Ovary (tissue), 9 donors: Measurements from ENCODE around the gene NEIL3. TPM values are rescaled to one million over a fixed set of nuclear protein-coding genes. Genes with fewer than 3 reads are reported as not detected.

Experiments
- DNase-seq, 5 donors: peaks; one replicate each; pipeline ENCODE4 v3.0.0-alpha.2; 2019 to 2020
- H3K27ac ChIP-seq, 2 donors: fragments of 200-600 bp; one replicate each; pipeline versions ENCODE4 v1.5.1 to v1.8.0; 2019 to 2022
- H3K27me3 ChIP-seq: fragments of 200-600 bp; one replicate; pipeline ENCODE4 v1.8.0; 2022
- H3K36me3 ChIP-seq: fragments of 200-600 bp; sonication (generic); one replicate; pipeline ENCODE4 v1.5.1; 2019
- H3K4me1 ChIP-seq: one replicate; pipeline ENCODE4 v1.8.1; 2013; ENCODE audit warnings: mild to moderate bottlenecking, moderate library complexity; ENCODE audit not compliant: insufficient read depth
- H3K4me3 ChIP-seq: fragments of 200-600 bp; sonication (generic); one replicate; pipeline ENCODE4 v1.5.1; 2017
- H3K9me3 ChIP-seq, 2 donors: fragments of 200-600 bp in 1 of 2; sonication (generic) in 1 of 2; one replicate each; pipeline versions ENCODE4 v1.5.1 to v1.8.1; 2013 to 2019; ENCODE audit warnings: mild to moderate bottlenecking in 1 of 2, moderate library complexity in 1 of 2
- EP300 ChIP-seq: sonication (generic); formaldehyde crosslinking; IDR thresholded peaks from one replicate; pipeline ENCODE4 v1.6.1; 2017; ENCODE audit warnings: antibody characterized with exemption
- POLR2A ChIP-seq: fragments of 450-650 bp; IDR thresholded peaks from one replicate; pipeline ENCODE4 v1.6.1; 2017; ENCODE audit warnings: antibody characterized with exemption, mild to moderate bottlenecking, moderate library complexity
- WGBS, 3 donors: extraction: QIAGEN DNeasy Blood & Tissue Kit in 1 of 3; methylation state at CpG; one replicate each; pipeline versions ENCODE4 v1.1.5 to v1.1.7; 2013 to 2017; 5-methylcytosine and 5-hydroxymethylcytosine counted together
- intact Hi-C, 4 donors: fragments of 100-400 bp; cut with DNase I; formaldehyde crosslinking; loops; one replicate each; pipeline versions ENCODE4 v1.11.0 to v1.15.1; 2022 to 2023
- polyA plus RNA-seq, 2 donors: library from polyadenylated mRNA; stranded (reverse); fragments of 200-250 nt in 1 of 2; fragments of 350-450 nt in 1 of 2; fragmentation: Illumina TruSeq in 1 of 2; extraction: RNeasy Lipid Tissue Mini Kit (QIAGEN cat#74804) in 1 of 2; gene quantifications; one replicate each; pipeline ENCODE4 v1.2.3, GENCODE V29; 2013 to 2014
- total RNA-seq, 7 donors: library from RNA; depleted of rRNA in 2 of 7; stranded (reverse); fragments of >200 nt in 2 of 7; fragmentation: NEBNext Ultra II Directional in 3 of 7; extraction: Animal tissue kit (Norgen Biotek cat#: 25700) in 3 of 7; gene quantifications; one replicate each; pipeline versions ENCODE4 v1.1.0 to v1.2.4, GENCODE V29; 2016 to 2023
- TF ChIP-seq, protein P1 (sequence below), 3 donors: fragments of 450-650 bp in 2 of 3; fragments of 200-600 bp in 1 of 3; IDR thresholded peaks; one replicate each; pipeline versions ENCODE4 v1.5.1 to v1.8.0; 2016 to 2022; ENCODE audit warnings: antibody characterized with exemption in 3 of 3, mild to moderate bottlenecking in 1 of 3
- donor health status: DM: no; HTN: no; CAD: no; lungs with moderate emphysema.
- donor health status: DM: no; HTN: no; CAD: no.
- donor health status: Bipolar disorder and iron deficiency.
- donor health status: DM: yes; HTN: yes; CAD: no.
- donor health status: DM: no; HTN: no; CAD: no.
- donor health status: DM: yes; HTN: yes; CAD: no.

NEIL3 gene
- total and polyA plus RNA-seq, 9 donors, result 0.10 to 0.52 (median 0.24) TPM; not detected in 3

DNA sequence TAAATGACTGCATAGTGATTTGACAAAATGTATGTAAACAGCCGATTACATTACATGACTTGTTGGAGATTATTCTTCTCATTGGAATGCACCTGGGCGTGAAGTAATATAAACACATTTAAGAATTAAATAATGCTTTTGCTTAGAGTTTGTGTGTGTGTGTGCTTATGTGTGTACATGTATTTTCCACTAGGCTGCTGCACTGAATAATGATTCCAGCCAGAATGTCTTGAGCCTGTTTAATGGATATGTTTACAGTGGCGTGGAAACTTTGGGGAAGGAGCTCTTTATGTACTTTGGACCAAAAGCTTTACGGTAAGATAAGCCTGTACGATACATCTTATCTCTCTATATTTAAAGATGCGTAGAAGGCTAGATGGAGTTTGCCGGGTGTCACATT, 12.6 kb downstream of the NEIL3 start:
- H3K36me3 ChIP-seq, result no peaks in the 10 kb centered on the region
- no peak for TF ChIP-seq EP300
- 80 to 86% (median 83%) methylated on average over 7 of the region's 7 CpGs for WGBS, 3 donors

DNA sequence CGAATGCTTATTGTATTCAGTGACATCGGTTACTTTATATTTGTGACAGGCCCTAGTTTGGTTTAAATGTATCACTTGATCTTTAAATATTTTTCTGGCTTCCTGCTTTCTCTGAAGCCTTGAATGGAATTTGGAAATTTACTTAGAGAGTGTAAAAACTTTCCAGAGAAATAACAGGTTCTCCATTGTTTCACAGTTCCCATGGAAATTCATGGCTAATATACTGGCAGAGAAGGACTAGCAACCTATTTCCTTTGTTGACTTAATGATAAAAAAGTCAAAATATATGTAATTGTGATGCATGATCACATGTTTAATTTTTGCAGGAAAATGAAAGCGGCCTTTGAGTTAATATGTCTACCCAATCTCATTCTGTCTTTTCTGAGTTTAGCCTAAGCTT, 13.2 kb downstream of the NEIL3 start:
- no peaks in the 10 kb centered on the region for H3K36me3 ChIP-seq
- H3K4me1 ChIP-seq, result no peaks in the 10 kb centered on the region
- H3K4me3 ChIP-seq, result no peak overlapping the region
- H3K27ac ChIP-seq, result no peak overlapping the region
- no peak for DNase-seq
- intact Hi-C loops, result no loop called here
- no peaks in the 10 kb centered on the region for H3K27me3 ChIP-seq
- TF ChIP-seq EP300, result no peak
- TF ChIP-seq, protein P1, sequence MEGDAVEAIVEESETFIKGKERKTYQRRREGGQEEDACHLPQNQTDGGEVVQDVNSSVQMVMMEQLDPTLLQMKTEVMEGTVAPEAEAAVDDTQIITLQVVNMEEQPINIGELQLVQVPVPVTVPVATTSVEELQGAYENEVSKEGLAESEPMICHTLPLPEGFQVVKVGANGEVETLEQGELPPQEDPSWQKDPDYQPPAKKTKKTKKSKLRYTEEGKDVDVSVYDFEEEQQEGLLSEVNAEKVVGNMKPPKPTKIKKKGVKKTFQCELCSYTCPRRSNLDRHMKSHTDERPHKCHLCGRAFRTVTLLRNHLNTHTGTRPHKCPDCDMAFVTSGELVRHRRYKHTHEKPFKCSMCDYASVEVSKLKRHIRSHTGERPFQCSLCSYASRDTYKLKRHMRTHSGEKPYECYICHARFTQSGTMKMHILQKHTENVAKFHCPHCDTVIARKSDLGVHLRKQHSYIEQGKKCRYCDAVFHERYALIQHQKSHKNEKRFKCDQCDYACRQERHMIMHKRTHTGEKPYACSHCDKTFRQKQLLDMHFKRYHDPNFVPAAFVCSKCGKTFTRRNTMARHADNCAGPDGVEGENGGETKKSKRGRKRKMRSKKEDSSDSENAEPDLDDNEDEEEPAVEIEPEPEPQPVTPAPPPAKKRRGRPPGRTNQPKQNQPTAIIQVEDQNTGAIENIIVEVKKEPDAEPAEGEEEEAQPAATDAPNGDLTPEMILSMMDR (IDR thresholded peaks at IDR 0.05), result no peak
- TF ChIP-seq POLR2A, result no peak
- WGBS, 3 donors, result 84 to 91% (median 88%) methylated on average over 3 of the region's 3 CpGs
- no peaks in the 10 kb centered on the region for H3K9me3 ChIP-seq

More for the DNA sequence above, 12.6 kb downstream of the NEIL3 start:
- no peak overlapping the region for H3K27ac ChIP-seq
- no peak for DNase-seq
- intact Hi-C loops, result no loop called here
- H3K4me3 ChIP-seq, result no peak overlapping the region
- no peaks in the 10 kb centered on the region for H3K4me1 ChIP-seq
- H3K9me3 ChIP-seq, result no peaks in the 10 kb centered on the region
- no peaks in the 10 kb centered on the region for H3K27me3 ChIP-seq

DNA sequence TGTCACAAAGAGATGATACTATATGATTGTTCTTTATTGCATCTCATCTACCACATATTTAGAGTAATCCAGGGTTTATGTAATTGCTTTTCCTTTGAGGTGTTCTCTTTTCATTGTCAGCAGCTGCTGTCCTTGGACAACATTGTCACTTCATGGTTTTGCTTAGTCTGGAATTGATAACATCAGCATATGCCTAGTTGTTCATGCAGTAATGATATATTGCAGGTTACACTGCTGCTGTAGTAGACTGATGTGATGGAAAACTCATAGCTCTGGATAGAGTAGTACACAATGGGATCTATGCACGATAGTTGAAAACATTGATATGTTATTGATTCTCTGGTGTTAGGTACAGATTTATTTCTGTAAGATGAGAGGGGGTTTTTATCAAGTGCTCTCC, 13.7 kb downstream of the NEIL3 start:
- Histone ChIP-seq H3K4me3 (no peak overlapping the region), H3K4me1 (no peaks in the 10 kb centered on the region), H3K36me3 (no peaks in the 10 kb centered on the region), H3K27me3 (no peaks in the 10 kb centered on the region), H3K9me3 (no peaks in the 10 kb centered on the region), H3K27ac (no peak overlapping the region)
- no peak for TF ChIP-seq POLR2A
- TF ChIP-seq, protein P1 (IDR thresholded peaks at IDR 0.05), result no peak
- TF ChIP-seq EP300, result no peak
- no peak for DNase-seq
- 84 to 94% (median 92%) methylated on average over 1 of the region's 1 CpG for WGBS, 3 donors
- intact Hi-C loops, result no loop called here

DNA sequence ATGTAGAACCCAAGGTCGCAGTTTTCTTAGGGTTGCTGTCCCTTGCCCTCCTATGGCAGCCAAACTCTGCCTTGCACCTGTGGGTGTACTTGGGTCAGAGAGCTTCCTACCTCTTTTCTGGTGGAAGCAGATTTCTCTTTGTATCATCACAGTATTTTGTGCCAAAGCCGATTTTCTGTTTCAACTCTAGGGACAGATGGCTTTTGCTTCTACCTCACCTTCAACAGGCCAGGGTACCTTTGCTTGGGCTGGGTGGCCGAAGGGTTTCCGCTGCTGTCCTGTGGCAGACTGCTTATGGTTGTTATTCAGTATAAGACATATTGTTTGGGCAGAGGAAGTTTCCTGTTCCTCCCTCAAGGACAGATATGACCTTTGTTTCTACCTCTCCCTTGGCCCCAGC, 22.4 kb downstream of the NEIL3 start:
- intact Hi-C loops, result no loop called here
- Histone ChIP-seq H3K27ac (no peak overlapping the region), H3K4me3 (no peak overlapping the region), H3K27me3 (no peaks in the 10 kb centered on the region), H3K9me3 (no peaks in the 10 kb centered on the region), H3K36me3 (no peaks in the 10 kb centered on the region), H3K4me1 (no peaks in the 10 kb centered on the region)
- WGBS, 3 donors, result 87 to 98% (median 97%) methylated on average over 4 of the region's 4 CpGs
- TF ChIP-seq, protein P1 (IDR thresholded peaks at IDR 0.05), result no peak
- TF ChIP-seq EP300, result no peak
- TF ChIP-seq POLR2A, result no peak
- DNase-seq, result no peak

DNA sequence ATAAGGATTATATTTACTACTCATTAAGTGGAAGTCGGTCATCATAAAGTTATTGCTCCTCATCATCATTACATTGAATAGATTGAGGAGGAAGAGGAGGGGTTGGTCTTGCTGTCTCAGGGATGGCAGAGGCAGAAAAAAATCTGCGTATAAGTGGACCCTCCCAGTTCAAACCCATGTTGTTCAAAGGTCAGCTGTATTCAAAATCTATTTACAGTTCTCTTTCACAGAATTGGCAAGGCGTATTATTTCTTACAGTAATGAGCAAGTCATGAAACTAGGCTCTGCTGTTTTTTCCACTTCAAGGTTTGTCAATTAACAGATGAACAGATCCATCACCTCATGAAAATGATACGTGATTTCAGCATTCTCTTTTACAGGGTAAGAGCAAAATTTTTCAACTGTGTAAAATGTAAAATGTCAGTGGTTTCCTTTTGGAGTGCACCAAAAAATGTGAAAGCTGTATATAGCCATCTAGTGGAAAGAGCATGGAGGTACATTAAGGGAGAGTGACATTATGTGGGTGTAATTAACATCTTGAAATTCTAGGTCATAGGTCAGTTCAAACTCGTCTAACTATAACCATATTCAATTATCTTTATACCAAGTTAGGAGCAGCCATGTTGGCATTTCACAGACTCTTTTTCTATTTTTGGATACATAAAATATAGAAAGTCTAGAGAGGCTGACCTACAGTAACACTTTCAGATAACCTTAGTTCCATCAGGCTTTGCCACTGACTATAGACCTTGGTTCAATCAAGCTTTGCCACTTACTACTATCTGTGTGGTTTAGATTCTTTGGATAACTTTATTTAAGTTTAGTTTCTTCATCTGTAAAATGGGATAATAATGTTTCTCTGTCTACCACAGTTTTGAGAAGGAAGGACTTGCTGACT, 30.1 kb downstream of the NEIL3 start:
- Histone ChIP-seq H3K36me3 (no peaks in the 10 kb centered on the region), H3K4me3 (no peak overlapping the region), H3K27me3 (no peaks in the 10 kb centered on the region), H3K27ac (no peak overlapping the region), H3K9me3 (no peaks in the 10 kb centered on the region), H3K4me1 (no peaks in the 10 kb centered on the region)
- no peak for DNase-seq
- TF ChIP-seq EP300, result no peak
- TF ChIP-seq, protein P1 (IDR thresholded peaks at IDR 0.05), result peak in 2 of 3 donors; percentile 21 to 43
- intact Hi-C loops, result no loop called here
- 30 to 38% (median 37%) methylated on average over 5 of the region's 5 CpGs for WGBS, 3 donors
